Subcutaneous abdominal adipose tissue (tissue), 5 donors: Measurements from ENCODE around the gene DMAP1.

Experiments used
- H3K27ac ChIP-seq: one replicate; pipeline ENCODE4 v1.7.0; 2013; ENCODE audit warnings: low read depth, mild to moderate bottlenecking, inconsistent platforms, low read length, moderate library complexity
- H3K27me3 ChIP-seq, 5 donors: one replicate each; pipeline ENCODE4 v1.7.0; 2013; ENCODE audit warnings: low read length in 5 of 5, inconsistent platforms in 1 of 5; ENCODE audit not compliant: control insufficient read depth in 5 of 5, insufficient read depth in 4 of 5
- H3K36me3 ChIP-seq, 5 donors: one replicate each; pipeline ENCODE4 v1.7.0; 2013; ENCODE audit warnings: low read length in 5 of 5; ENCODE audit not compliant: control insufficient read depth in 5 of 5, insufficient read depth in 5 of 5
- H3K4me1 ChIP-seq, 5 donors: one replicate each; pipeline ENCODE4 v1.7.0; 2013; ENCODE audit warnings: low read length in 5 of 5, mild to moderate bottlenecking in 3 of 5, moderate library complexity in 1 of 5; ENCODE audit not compliant: control insufficient read depth in 5 of 5, insufficient read depth in 5 of 5
- H3K4me3 ChIP-seq, 5 donors: one replicate each; pipeline ENCODE4 v1.7.0; 2013; ENCODE audit warnings: low read length in 5 of 5, low read depth in 1 of 5
- H3K9ac ChIP-seq, 5 donors: one replicate each; pipeline ENCODE4 v1.7.0; 2013; ENCODE audit warnings: low read length in 5 of 5, mild to moderate bottlenecking in 4 of 5, moderate library complexity in 3 of 5
- H3K9me3 ChIP-seq, 5 donors: one replicate each; pipeline ENCODE4 v1.7.0; 2013; ENCODE audit warnings: low read length in 5 of 5; ENCODE audit not compliant: control insufficient read depth in 5 of 5
- donor health status: healthy.
- donor health status: healthy.
- donor health status: healthy.
- donor health status: healthy.
- donor health status: healthy.

Gene DMAP1

DNA sequence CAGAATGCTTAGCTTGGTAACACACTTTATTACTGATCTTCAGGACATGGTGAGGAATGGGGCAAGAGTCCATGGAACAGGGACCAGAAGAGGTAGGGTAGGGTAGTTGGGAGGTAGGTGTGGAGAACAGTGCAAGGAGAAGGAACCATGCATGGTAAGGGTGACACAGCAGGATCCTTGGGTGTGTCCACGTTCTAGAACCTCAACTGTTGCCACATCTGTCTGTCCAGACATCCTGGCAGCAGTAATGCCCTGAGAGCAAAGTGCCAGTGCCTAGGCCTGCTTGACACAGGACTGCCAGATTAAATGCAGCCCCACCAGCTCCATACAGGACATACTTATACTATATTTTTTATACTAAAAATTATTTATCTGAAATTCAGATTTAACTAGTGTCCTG lies 13.9 kb downstream of the DMAP1 start:
- Histone ChIP-seq H3K36me3 (peaks cover 3 to 21% (median 10%) of the 10 kb centered on the region in 5 donors), H3K9ac (peak overlapping the region in 1 of 5 donors; percentile 8), H3K9me3 (no peaks in the 10 kb centered on the region), H3K4me3 (peak overlapping the region in 1 of 5 donors; percentile 4), H3K27me3 (no peaks in the 10 kb centered on the region), H3K4me1 (peaks cover 0 to 22% (median 15%) of the 10 kb centered on the region in 5 donors), H3K27ac (no peak overlapping the region)

GRCh38 chr1:44228218-44228617 lies 14.9 kb downstream of the DMAP1 start:
- Histone ChIP-seq H3K4me1 (peaks cover 0 to 22% (median 15%) of the 10 kb centered on the region in 5 donors), H3K27ac (no peak overlapping the region)

DNA sequence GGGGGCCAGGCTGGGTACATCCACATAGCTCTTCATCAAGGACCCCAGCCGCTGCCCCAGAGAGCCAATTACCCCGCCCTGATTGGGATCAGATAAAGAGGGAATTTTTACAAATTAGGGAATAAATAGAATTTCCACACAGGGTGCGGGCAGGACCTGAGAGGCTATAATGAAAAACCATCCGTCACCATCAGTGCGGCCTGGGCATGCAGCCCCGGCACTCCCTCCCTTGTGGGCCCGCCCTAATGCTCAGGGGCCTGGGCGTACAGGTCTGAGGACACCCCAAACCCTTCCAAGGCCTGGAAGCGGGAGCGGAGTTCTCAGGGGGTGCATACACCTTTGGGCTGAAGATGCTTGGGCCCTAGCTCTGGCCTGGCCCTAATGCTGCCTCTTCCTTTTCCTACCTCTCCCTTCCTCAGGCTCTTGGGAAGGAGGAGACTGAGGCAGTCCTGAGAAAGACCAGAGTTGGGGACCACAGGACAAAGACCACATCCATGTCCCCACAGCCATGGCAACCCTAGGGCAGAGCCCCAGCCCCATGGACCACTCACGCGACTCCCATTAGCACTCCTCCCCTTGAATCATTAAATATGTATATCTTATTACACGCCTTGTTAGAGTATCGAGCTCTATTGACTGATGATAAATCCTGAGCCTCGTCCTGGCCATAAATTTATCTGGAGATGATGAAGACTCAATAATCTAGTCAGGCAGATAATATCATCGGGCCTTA lies 16.3 kb downstream of the DMAP1 start:
- Histone ChIP-seq H3K36me3 (peaks cover 3 to 24% (median 11%) of the 10 kb centered on the region in 5 donors), H3K4me3 (no peak overlapping the region), H3K9me3 (no peaks in the 10 kb centered on the region), H3K27me3 (no peaks in the 10 kb centered on the region), H3K4me1 (peaks cover 0 to 18% (median 15%) of the 10 kb centered on the region in 5 donors), H3K9ac (no peak overlapping the region), H3K27ac (no peak overlapping the region)

More at GRCh38 chr1:44228218-44228617, 14.9 kb downstream of the DMAP1 start:
- Histone ChIP-seq H3K4me3 (no peak overlapping the region), H3K27me3 (no peaks in the 10 kb centered on the region), H3K36me3 (peaks cover 3 to 22% (median 11%) of the 10 kb centered on the region in 5 donors), H3K9me3 (no peaks in the 10 kb centered on the region), H3K9ac (no peak overlapping the region)

GRCh38 chr1:44230796-44231195 lies 17.5 kb downstream of the DMAP1 start:
- H3K36me3 ChIP-seq = peaks cover 3 to 23% (median 11%) of the 10 kb centered on the region in 5 donors
- H3K4me3 ChIP-seq = no peak overlapping the region
- no peak overlapping the region for H3K9ac ChIP-seq
- H3K4me1 ChIP-seq = peaks cover 0 to 9% (median 7%) of the 10 kb centered on the region in 5 donors
- no peaks in the 10 kb centered on the region for H3K9me3 ChIP-seq
- no peaks in the 10 kb centered on the region for H3K27me3 ChIP-seq
- no peak overlapping the region for H3K27ac ChIP-seq

GRCh38 chr1:44233593-44233992 lies 20.3 kb downstream of the DMAP1 start:
- Histone ChIP-seq H3K27ac (no peak overlapping the region), H3K9me3 (no peaks in the 10 kb centered on the region), H3K4me1 (peaks cover 0 to 10% (median 4%) of the 10 kb centered on the region in 5 donors), H3K27me3 (no peaks in the 10 kb centered on the region), H3K9ac (no peak overlapping the region), H3K4me3 (no peak overlapping the region), H3K36me3 (peaks cover 3 to 22% (median 10%) of the 10 kb centered on the region in 5 donors)

- Histone ChIP-seq H3K27me3 (no peaks in the 10 kb centered on the region), H3K4me1 (peaks cover 4 to 30% (median 24%) of the 10 kb centered on the region in 5 donors), H3K36me3 (peaks cover 3 to 20% (median 10%) of the 10 kb centered on the region in 5 donors), H3K9me3 (no peaks in the 10 kb centered on the region), H3K9ac (no peak overlapping the region), H3K27ac (no peak overlapping the region), H3K4me3 (no peak overlapping the region)
These were observed 22.5 kb downstream of the DMAP1 start for GRCh38 chr1:44235808-44236207.

DNA sequence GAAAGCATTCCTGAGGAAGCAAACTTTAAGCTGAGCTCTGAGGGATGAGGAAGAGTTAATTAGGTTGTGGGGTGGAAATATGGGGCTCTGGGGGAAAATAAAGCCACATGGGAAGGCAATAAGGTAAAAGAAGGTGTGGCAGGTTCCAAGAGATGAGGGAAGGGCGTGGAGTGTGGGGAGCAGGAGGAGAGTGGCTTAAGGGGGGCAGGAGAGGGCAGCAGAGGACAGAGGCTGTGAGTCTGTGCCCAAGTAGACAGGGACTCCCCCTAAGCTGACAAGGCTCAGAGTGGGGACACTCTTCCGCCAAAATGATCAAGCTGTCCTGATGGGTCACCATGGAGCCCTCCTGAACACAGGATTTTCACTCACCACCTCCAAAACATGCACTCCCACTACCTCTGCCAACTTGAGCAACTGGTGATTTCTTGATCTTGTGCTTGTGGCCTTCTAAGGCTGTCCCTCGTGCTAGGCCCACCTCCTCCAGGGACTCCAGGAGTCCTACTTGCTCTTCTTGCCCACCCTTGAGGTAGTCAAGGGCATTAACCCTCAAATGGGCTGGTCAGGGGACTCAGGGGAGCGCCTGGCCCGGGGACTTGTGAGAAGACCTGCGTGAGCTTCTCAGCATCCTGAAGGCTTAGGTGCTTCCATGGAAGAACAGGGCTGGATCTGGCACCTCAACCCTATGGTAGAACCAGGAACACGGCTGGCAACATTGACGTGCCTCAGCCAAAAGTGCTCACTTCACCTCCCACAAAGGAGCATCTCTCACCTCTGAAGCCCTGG lies 23.4 kb downstream of the DMAP1 start:
- no peak overlapping the region for H3K4me3 ChIP-seq
- H3K4me1 ChIP-seq = peaks cover 5 to 38% (median 31%) of the 10 kb centered on the region in 5 donors
- H3K9me3 ChIP-seq = no peaks in the 10 kb centered on the region
- peaks cover 3 to 19% (median 5%) of the 10 kb centered on the region in 5 donors for H3K36me3 ChIP-seq
- no peak overlapping the region for H3K9ac ChIP-seq
- no peak overlapping the region for H3K27ac ChIP-seq
- H3K27me3 ChIP-seq = no peaks in the 10 kb centered on the region

GRCh38 chr1:44237721-44238457 lies 24.6 kb downstream of the DMAP1 start:
- Histone ChIP-seq H3K9me3 (no peaks in the 10 kb centered on the region), H3K36me3 (peaks cover 0 to 18% (median 0%) of the 10 kb centered on the region in 5 donors), H3K9ac (no peak overlapping the region), H3K27ac (no peak overlapping the region), H3K4me3 (no peak overlapping the region), H3K27me3 (no peaks in the 10 kb centered on the region), H3K4me1 (peaks cover 5 to 38% (median 31%) of the 10 kb centered on the region in 5 donors)

- Histone ChIP-seq H3K4me1 (peaks cover 5 to 38% (median 31%) of the 10 kb centered on the region in 5 donors), H3K9ac (no peak overlapping the region), H3K36me3 (peaks cover 0 to 24% (median 6%) of the 10 kb centered on the region in 5 donors), H3K9me3 (no peaks in the 10 kb centered on the region), H3K27ac (no peak overlapping the region), H3K4me3 (no peak overlapping the region), H3K27me3 (no peaks in the 10 kb centered on the region)
These were observed 25.4 kb downstream of the DMAP1 start for GRCh38 chr1:44238660-44239059.
